Astrocyte of the spinal cord (primary cell): ENCODE measurements around the gene FHIT.

ENCODE experiments used
- DNase-seq: peaks from one replicate; pipeline ENCODE4 v3.0.0; 2011; ENCODE audit warnings: low read depth, low spot score
- H3K4me3 ChIP-seq: 2 replicates; pipeline ENCODE4 v1.5.1; 2011; ENCODE audit warnings: low read depth, mild to moderate bottlenecking, low read length, moderate library complexity
- in situ Hi-C: cut with HindIII; loops from 2 replicates; pipeline ENCODE4 v1.10.0; 2017; ENCODE audit warnings: low sequenced_read_pairs
- TF ChIP-seq, protein P1 (sequence below): IDR thresholded peaks from 2 replicates; pipeline ENCODE4 v1.5.1; 2012; ENCODE audit warnings: low read depth, mild to moderate bottlenecking, low read length, inconsistent platforms

The FHIT gene

DNA sequence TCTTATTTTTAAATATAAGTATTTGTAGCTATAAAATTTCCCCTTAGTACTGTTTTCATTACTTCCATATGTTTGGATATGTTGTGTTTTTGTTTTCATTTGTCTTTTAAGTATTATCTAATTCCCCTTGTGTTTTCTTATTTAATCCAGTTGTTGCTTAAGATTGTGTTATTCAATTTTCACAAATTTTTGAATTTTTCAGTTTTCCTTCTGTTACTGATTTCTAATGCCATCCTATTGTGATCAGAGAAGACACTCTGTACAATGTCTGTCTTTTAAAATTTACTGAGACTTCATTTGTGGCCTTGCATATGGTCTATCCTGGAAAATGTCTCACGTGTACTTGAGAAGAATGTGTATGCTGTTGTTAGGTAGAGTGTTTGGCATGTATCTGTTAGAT is 1405.9 kb downstream of the FHIT start:
- TF ChIP-seq, protein P1, sequence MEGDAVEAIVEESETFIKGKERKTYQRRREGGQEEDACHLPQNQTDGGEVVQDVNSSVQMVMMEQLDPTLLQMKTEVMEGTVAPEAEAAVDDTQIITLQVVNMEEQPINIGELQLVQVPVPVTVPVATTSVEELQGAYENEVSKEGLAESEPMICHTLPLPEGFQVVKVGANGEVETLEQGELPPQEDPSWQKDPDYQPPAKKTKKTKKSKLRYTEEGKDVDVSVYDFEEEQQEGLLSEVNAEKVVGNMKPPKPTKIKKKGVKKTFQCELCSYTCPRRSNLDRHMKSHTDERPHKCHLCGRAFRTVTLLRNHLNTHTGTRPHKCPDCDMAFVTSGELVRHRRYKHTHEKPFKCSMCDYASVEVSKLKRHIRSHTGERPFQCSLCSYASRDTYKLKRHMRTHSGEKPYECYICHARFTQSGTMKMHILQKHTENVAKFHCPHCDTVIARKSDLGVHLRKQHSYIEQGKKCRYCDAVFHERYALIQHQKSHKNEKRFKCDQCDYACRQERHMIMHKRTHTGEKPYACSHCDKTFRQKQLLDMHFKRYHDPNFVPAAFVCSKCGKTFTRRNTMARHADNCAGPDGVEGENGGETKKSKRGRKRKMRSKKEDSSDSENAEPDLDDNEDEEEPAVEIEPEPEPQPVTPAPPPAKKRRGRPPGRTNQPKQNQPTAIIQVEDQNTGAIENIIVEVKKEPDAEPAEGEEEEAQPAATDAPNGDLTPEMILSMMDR, result no peak
- in situ Hi-C loops, result no loop called here
- H3K4me3 ChIP-seq, result no peak overlapping the region
- DNase-seq, result no peak

DNA sequence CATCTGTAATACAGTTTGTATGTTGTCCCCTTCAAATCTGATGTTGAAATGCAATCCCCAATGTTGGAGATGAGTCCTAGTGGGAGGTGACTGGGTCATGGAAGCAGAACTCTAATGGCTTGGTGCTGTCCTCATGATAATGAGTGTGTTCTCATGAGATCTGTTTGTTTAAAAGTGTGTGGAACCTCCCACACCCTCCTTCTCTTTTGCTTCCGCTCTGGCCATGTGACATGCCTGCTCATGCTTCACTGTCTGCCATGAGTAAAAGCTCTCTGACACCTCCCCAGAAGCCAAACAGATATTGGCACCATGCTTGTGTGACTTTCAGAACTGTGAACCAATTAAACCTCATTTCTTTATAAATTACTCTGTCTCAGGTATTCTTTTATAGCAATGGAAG is 1407.4 kb downstream of the FHIT start:
- no peak overlapping the region for H3K4me3 ChIP-seq
- in situ Hi-C loops, result no loop called here
- DNase-seq, result no peak
- TF ChIP-seq, protein P1, result no peak

DNA sequence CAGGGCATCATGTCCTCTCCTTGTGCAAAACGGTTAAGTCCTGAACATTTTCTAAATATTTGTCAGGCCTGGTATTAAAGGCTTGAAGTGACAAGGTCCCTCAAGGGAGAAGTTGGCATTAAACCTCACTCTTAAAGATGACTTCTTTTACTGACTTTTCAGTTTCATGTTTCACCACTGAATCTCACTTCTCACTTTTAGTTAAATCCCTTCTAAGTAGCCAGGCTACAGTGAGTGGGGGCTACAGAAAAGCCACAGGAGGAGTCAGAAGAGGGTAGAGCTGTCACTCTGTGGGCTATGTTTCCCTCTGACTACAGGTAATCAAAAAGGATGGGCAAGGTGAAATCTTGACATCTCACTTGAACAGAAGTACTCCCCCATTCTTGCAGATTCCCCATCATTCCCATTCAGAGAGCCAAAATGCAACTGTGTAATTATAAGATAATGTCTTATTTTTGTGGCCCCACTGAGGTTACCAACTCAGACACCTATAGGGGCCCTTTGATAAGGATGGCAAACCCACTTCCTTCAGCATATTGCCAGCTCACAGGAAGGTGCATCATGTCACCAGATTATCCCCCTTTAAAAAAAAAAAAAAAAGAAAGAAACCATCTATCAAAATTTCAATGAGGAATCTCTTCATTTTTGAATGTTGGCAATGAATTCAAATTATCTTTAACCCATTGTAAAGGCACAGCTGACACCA is 1411.3 kb downstream of the FHIT start:
- in situ Hi-C loops, result no loop called here
- no peak overlapping the region for H3K4me3 ChIP-seq
- TF ChIP-seq, protein P1, result no peak
- no peak for DNase-seq

DNA sequence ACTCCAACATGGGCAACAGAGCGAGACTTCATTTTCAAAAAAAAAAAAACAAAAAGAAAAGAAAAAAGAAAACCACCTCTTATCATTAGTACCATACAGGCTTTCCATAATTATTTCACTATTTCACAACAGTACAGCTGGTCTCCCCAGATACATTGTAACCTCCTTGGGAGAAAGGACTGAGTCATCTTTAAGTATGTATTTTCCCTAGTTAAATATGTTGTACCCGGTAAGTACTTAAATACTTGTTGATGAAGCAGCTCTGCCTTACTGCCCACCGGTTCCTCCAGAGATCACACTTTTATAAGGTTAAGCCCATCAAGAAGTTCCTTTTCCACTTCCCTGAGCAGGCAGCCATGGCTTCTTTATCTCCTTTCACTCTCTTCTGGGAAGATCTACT is 1412.0 kb downstream of the FHIT start:
- H3K4me3 ChIP-seq, result no peak overlapping the region
- peak; percentile 28 for DNase-seq
- in situ Hi-C loops, result no loop called here
- TF ChIP-seq, protein P1, result no peak

DNA sequence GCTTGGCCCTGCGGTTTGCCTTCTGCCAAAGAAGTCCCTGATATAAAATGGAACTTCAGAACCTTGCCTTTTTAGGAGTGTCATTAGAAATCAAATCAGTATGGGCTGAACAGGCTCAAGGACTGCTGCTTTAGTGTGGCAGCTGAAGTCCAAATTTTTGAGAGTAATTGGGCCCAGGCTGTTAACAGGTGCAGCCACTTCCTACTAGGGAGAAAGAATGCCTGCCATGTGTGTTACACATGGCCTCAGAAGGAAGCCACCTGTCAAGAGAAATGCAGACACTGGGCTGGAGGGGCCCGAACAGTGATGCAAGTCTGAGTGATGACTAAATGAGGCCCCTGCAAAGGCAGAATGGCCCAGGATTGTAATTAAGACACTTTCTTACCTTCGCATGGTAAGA is 1414.7 kb downstream of the FHIT start:
- DNase-seq, result no peak
- TF ChIP-seq, protein P1, result no peak
- H3K4me3 ChIP-seq, result no peak overlapping the region
- in situ Hi-C loops, result no loop called here

DNA sequence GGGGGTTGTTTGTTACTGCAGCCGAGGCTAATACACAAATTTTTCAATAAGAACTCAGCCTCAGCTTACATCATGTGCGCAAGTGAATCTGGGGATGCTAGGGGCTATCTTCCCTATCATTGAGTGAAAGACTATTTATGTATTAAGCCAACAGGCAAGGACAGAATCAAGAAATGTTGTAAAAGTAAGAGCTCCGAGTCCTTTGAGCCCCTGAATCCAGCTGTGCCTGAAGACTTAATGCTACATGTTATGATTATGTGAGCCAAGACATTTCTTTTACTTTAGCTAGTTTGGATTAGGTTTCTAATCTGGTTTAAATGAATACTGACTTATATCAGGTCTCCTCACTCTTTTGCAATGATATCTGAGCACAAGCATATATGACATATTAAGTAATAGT is 1418.5 kb downstream of the FHIT start:
- in situ Hi-C loops, result no loop called here
- TF ChIP-seq, protein P1, result no peak
- H3K4me3 ChIP-seq, result no peak overlapping the region
- DNase-seq, result no peak
